NCI-H82 treated with DMSO at 0.1 percent for 48 hours (cell line): ENCODE measurements around the gene IQSEC1.
A peak's percentile ranks its signal among the peaks of the same experiment; 100 is the strongest.
"Not testable (repeated sequence)": the region's sequence is repeated elsewhere in the genome, so short reads cannot be mapped to it uniquely, and the experiment has no call there.

Source experiments
- DNase-seq: peaks from one replicate; lab custom pipeline; 2025; ENCODE audit not compliant: unreplicated experiment; lab: John Stamatoyannopoulos, UW

IQSEC1 gene

GRCh38 chr3:12879191-12879815 is 193.9 kb downstream of the IQSEC1 start:
- no peak for DNase-seq

GRCh38 chr3:12878758-12879157 is 194.5 kb downstream of the IQSEC1 start:
- not testable (repeated sequence) for DNase-seq

- DNase-seq, result no peak
Measured at GRCh38 chr3:12878141-12878574, 195.1 kb downstream of the IQSEC1 start.

- no peak for DNase-seq
Measured at GRCh38 chr3:12877040-12877439, 196.2 kb downstream of the IQSEC1 start.

GRCh38 chr3:12875857-12876836 is 197.1 kb downstream of the IQSEC1 start:
- DNase-seq, result peak; percentile 25

- DNase-seq, result no peak
Measured at GRCh38 chr3:12871404-12871983, 201.7 kb downstream of the IQSEC1 start.

GRCh38 chr3:12870942-12871341 is 202.3 kb downstream of the IQSEC1 start:
- no peak for DNase-seq

GRCh38 chr3:12869035-12869621 is 204.1 kb downstream of the IQSEC1 start:
- no peak for DNase-seq

GRCh38 chr3:12868039-12869034 is 204.9 kb downstream of the IQSEC1 start:
- peak; percentile 54 for DNase-seq

- no peak for DNase-seq
Measured at GRCh38 chr3:12866836-12867235, 206.4 kb downstream of the IQSEC1 start.

GRCh38 chr3:12865271-12865670 is 208.0 kb downstream of the IQSEC1 start:
- no peak for DNase-seq

GRCh38 chr3:12862387-12862786 is 210.8 kb downstream of the IQSEC1 start:
- DNase-seq, result no peak

- DNase-seq, result no peak
Measured at GRCh38 chr3:12861611-12862010, 211.6 kb downstream of the IQSEC1 start.

- DNase-seq, result no peak
Measured at GRCh38 chr3:12859840-12860239, 213.4 kb downstream of the IQSEC1 start.

GRCh38 chr3:12856626-12857025 is 216.6 kb downstream of the IQSEC1 start:
- no peak for DNase-seq

- DNase-seq, result no peak
Measured at GRCh38 chr3:12854565-12854964, 218.7 kb downstream of the IQSEC1 start.

GRCh38 chr3:12853847-12854246 is 219.4 kb downstream of the IQSEC1 start:
- not testable (repeated sequence) for DNase-seq

- no peak for DNase-seq
Measured at GRCh38 chr3:12852201-12852600, 221.0 kb downstream of the IQSEC1 start.
